Memory B cell (primary cell): ENCODE results near the gene ABCA13.

ENCODE experiments used
- ATAC-seq: fragments of 150-1000 bp; cut with Tn5 transposase; 2 replicates; pipeline ENCODE4 v1.10.0; 2021; ENCODE audit warnings: low read depth, mild to moderate bottlenecking, moderate library complexity
- DNase-seq, 2 donors: peaks; one replicate each; pipeline ENCODE4 v3.0.0; 2022; ENCODE audit warnings: low spot score in 2 of 2
- H3K27ac Mint-ChIP-seq: one replicate; pipeline ENCODE4 v1.8.0; 2022; ENCODE audit warnings: mild to moderate bottlenecking, moderate library complexity, mixed read lengths
- H3K27me3 Mint-ChIP-seq: one replicate; pipeline ENCODE4 v1.8.0; 2022; ENCODE audit warnings: mixed read lengths
- H3K36me3 Mint-ChIP-seq: one replicate; pipeline ENCODE4 v1.8.0; 2022; ENCODE audit warnings: mild to moderate bottlenecking, mixed read lengths
- H3K4me1 Mint-ChIP-seq: one replicate; pipeline ENCODE4 v1.8.0; 2022; ENCODE audit warnings: mixed read lengths
- H3K4me3 Mint-ChIP-seq: one replicate; pipeline ENCODE4 v1.8.0; 2022; ENCODE audit warnings: mild to moderate bottlenecking, moderate library complexity, mixed read lengths
- H3K9me3 Mint-ChIP-seq: one replicate; pipeline ENCODE4 v1.8.0; 2022; ENCODE audit warnings: mixed read lengths

The ABCA13 gene

GRCh38 chr7:48446721-48447120 lies 275.5 kb downstream of the ABCA13 start:
- H3K27ac Mint-ChIP-seq, result no peak overlapping the region
- H3K4me3 Mint-ChIP-seq, result no peak overlapping the region
- ATAC-seq, result no peak
- H3K36me3 Mint-ChIP-seq, result no peaks in the 10 kb centered on the region
- peaks cover 2% of the 10 kb centered on the region for H3K4me1 Mint-ChIP-seq
- peaks cover 11% of the 10 kb centered on the region for H3K9me3 Mint-ChIP-seq
- DNase-seq, result no peak
- H3K27me3 Mint-ChIP-seq, result no peaks in the 10 kb centered on the region

- H3K36me3 Mint-ChIP-seq, result no peaks in the 10 kb centered on the region
- no peak overlapping the region for H3K27ac Mint-ChIP-seq
- no peak for DNase-seq
- H3K4me3 Mint-ChIP-seq, result no peak overlapping the region
- no peaks in the 10 kb centered on the region for H3K9me3 Mint-ChIP-seq
- H3K27me3 Mint-ChIP-seq, result no peaks in the 10 kb centered on the region
- no peaks in the 10 kb centered on the region for H3K4me1 Mint-ChIP-seq
- ATAC-seq, result no peak
Observed at GRCh38 chr7:48452218-48452617, 281.0 kb downstream of the ABCA13 start.

GRCh38 chr7:48454750-48455192 lies 283.5 kb downstream of the ABCA13 start:
- ATAC-seq, result no peak
- no peaks in the 10 kb centered on the region for H3K36me3 Mint-ChIP-seq
- no peak overlapping the region for H3K27ac Mint-ChIP-seq
- H3K27me3 Mint-ChIP-seq, result no peaks in the 10 kb centered on the region
- H3K9me3 Mint-ChIP-seq, result no peaks in the 10 kb centered on the region
- no peak for DNase-seq
- H3K4me3 Mint-ChIP-seq, result no peak overlapping the region
- no peaks in the 10 kb centered on the region for H3K4me1 Mint-ChIP-seq

GRCh38 chr7:48455363-48455762 lies 284.1 kb downstream of the ABCA13 start:
- ATAC-seq (no peak), DNase-seq (no peak)
- no peaks in the 10 kb centered on the region for H3K27me3 Mint-ChIP-seq
- H3K9me3 Mint-ChIP-seq, result no peaks in the 10 kb centered on the region
- H3K4me3 Mint-ChIP-seq, result no peak overlapping the region
- no peak overlapping the region for H3K27ac Mint-ChIP-seq
- no peaks in the 10 kb centered on the region for H3K36me3 Mint-ChIP-seq
- no peaks in the 10 kb centered on the region for H3K4me1 Mint-ChIP-seq

GRCh38 chr7:48458701-48459524 lies 287.7 kb downstream of the ABCA13 start:
- H3K4me1 Mint-ChIP-seq, result no peaks in the 10 kb centered on the region
- DNase-seq, result no peak
- ATAC-seq, result no peak
- H3K27ac Mint-ChIP-seq, result no peak overlapping the region
- H3K4me3 Mint-ChIP-seq, result no peak overlapping the region
- no peaks in the 10 kb centered on the region for H3K36me3 Mint-ChIP-seq
- peaks cover 2% of the 10 kb centered on the region for H3K9me3 Mint-ChIP-seq
- no peaks in the 10 kb centered on the region for H3K27me3 Mint-ChIP-seq

- Mint-ChIP-seq H3K27me3 (no peaks in the 10 kb centered on the region), H3K9me3 (peaks cover 2% of the 10 kb centered on the region), H3K36me3 (no peaks in the 10 kb centered on the region), H3K4me1 (no peaks in the 10 kb centered on the region), H3K4me3 (no peak overlapping the region), H3K27ac (no peak overlapping the region)
- ATAC-seq, result no peak
- no peak for DNase-seq
Observed at GRCh38 chr7:48466713-48467112, 295.5 kb downstream of the ABCA13 start.

GRCh38 chr7:48471196-48471595 lies 299.9 kb downstream of the ABCA13 start:
- DNase-seq (no peak), ATAC-seq (no peak)
- Mint-ChIP-seq H3K27me3 (no peaks in the 10 kb centered on the region), H3K4me3 (no peak overlapping the region), H3K36me3 (no peaks in the 10 kb centered on the region), H3K4me1 (no peaks in the 10 kb centered on the region), H3K27ac (no peak overlapping the region), H3K9me3 (no peaks in the 10 kb centered on the region)

GRCh38 chr7:48472640-48473039 lies 301.4 kb downstream of the ABCA13 start:
- H3K27me3 Mint-ChIP-seq, result no peaks in the 10 kb centered on the region
- no peak for DNase-seq

GRCh38 chr7:48473205-48473865 lies 302.1 kb downstream of the ABCA13 start:
- DNase-seq (no peak), ATAC-seq (no peak)
- H3K27ac Mint-ChIP-seq, result no peak overlapping the region
- H3K9me3 Mint-ChIP-seq, result peaks cover 2% of the 10 kb centered on the region
- H3K27me3 Mint-ChIP-seq, result no peaks in the 10 kb centered on the region
- no peak overlapping the region for H3K4me3 Mint-ChIP-seq
- no peaks in the 10 kb centered on the region for H3K36me3 Mint-ChIP-seq
- H3K4me1 Mint-ChIP-seq, result no peaks in the 10 kb centered on the region

More at GRCh38 chr7:48472640-48473039, 301.4 kb downstream of the ABCA13 start:
- no peak for ATAC-seq
- no peak overlapping the region for H3K27ac Mint-ChIP-seq
- H3K4me3 Mint-ChIP-seq, result no peak overlapping the region
- H3K36me3 Mint-ChIP-seq, result no peaks in the 10 kb centered on the region
- H3K9me3 Mint-ChIP-seq, result peaks cover 2% of the 10 kb centered on the region
- no peaks in the 10 kb centered on the region for H3K4me1 Mint-ChIP-seq

- Mint-ChIP-seq H3K4me3 (no peak overlapping the region), H3K27ac (no peak overlapping the region), H3K36me3 (no peaks in the 10 kb centered on the region), H3K27me3 (no peaks in the 10 kb centered on the region), H3K4me1 (no peaks in the 10 kb centered on the region), H3K9me3 (peaks cover 4% of the 10 kb centered on the region)
- no peak for DNase-seq
- ATAC-seq, result no peak
Observed at GRCh38 chr7:48481235-48481634, 310.0 kb downstream of the ABCA13 start.

- H3K9me3 Mint-ChIP-seq, result peaks cover 2% of the 10 kb centered on the region
- ATAC-seq, result no peak
Observed at GRCh38 chr7:48497521-48497920, 326.3 kb downstream of the ABCA13 start.

GRCh38 chr7:48502021-48502420 lies 330.8 kb downstream of the ABCA13 start:
- no peak overlapping the region for H3K4me3 Mint-ChIP-seq
- H3K27ac Mint-ChIP-seq, result no peak overlapping the region
- H3K9me3 Mint-ChIP-seq, result peaks cover 1% of the 10 kb centered on the region
- H3K36me3 Mint-ChIP-seq, result no peaks in the 10 kb centered on the region
- no peaks in the 10 kb centered on the region for H3K27me3 Mint-ChIP-seq
- no peaks in the 10 kb centered on the region for H3K4me1 Mint-ChIP-seq
- no peak for DNase-seq
- ATAC-seq, result no peak

More at GRCh38 chr7:48497521-48497920, 326.3 kb downstream of the ABCA13 start:
- no peak overlapping the region for H3K27ac Mint-ChIP-seq
- no peaks in the 10 kb centered on the region for H3K27me3 Mint-ChIP-seq
- no peak for DNase-seq
- H3K4me1 Mint-ChIP-seq, result no peaks in the 10 kb centered on the region
- H3K4me3 Mint-ChIP-seq, result no peak overlapping the region
- H3K36me3 Mint-ChIP-seq, result no peaks in the 10 kb centered on the region

- Mint-ChIP-seq H3K4me1 (no peaks in the 10 kb centered on the region), H3K27ac (no peak overlapping the region), H3K9me3 (peaks cover 1% of the 10 kb centered on the region), H3K36me3 (no peaks in the 10 kb centered on the region), H3K27me3 (no peaks in the 10 kb centered on the region), H3K4me3 (no peak overlapping the region)
- ATAC-seq, result no peak
- DNase-seq, result no peak
Observed at GRCh38 chr7:48505051-48505450, 333.8 kb downstream of the ABCA13 start.

- no peak overlapping the region for H3K27ac Mint-ChIP-seq
Observed at GRCh38 chr7:48505466-48505865, 334.2 kb downstream of the ABCA13 start.

More at GRCh38 chr7:48505466-48505865, 334.2 kb downstream of the ABCA13 start:
- ATAC-seq, result no peak
- DNase-seq, result no peak
- H3K9me3 Mint-ChIP-seq, result peaks cover 1% of the 10 kb centered on the region
- no peaks in the 10 kb centered on the region for H3K4me1 Mint-ChIP-seq
- no peaks in the 10 kb centered on the region for H3K27me3 Mint-ChIP-seq
- no peak overlapping the region for H3K4me3 Mint-ChIP-seq
- no peaks in the 10 kb centered on the region for H3K36me3 Mint-ChIP-seq
